K562 (cell line): ENCODE measurements around the gene RMND5A. TPM values are rescaled to one million over a fixed set of nuclear protein-coding genes. Genes with fewer than 3 reads are reported as not detected.

Source experiments
- ATAC-seq: fragments of 200-7000 bp; cut with Tn5 transposase; 3 replicates; pipeline ENCODE4 v1.9.1; 2020; ENCODE audit warnings: moderate library complexity
- BruUV-seq: library from RNA; stranded (reverse); fragments of 400-500 nt; replicated peaks from 2 replicates; lab custom pipeline; 2021; lab: Mats Ljungman, UMichigan
- CTCF ChIA-PET: fragments of 300-600 bp; formaldehyde crosslinking; extraction: SDS; loops from one replicate; lab custom pipeline; 2021; ENCODE audit warnings: low intra/inter-chr PET ratio; lab: Yijun Ruan, JAX
- POLR2A ChIA-PET: fragments of 300-600, 350-650 bp; sonication (Branson Sonifier 250); formaldehyde crosslinking; extraction: SDS; loops from one replicate; lab custom pipeline; 2021; ENCODE audit warnings: antibody characterized with exemption, inconsistent platforms; lab: Yijun Ruan, JAX
- DNase-seq, 4 experiments: peaks; one replicate each; pipeline versions ENCODE4 v3.0.0 to v3.0.0-alpha.2; 2011 to 2018; ENCODE audit warnings: low spot score in 3 of 4, mixed read lengths in 3 of 4; ENCODE audit errors: extremely low read depth in 1 of 4
- FAIRE-seq: peaks from 2 replicates; lab custom pipeline; 2011; peaks lifted over from hg19 to GRCh38; lab: Jason Lieb, UNC
- H2AFZ ChIP-seq: 2 replicates; pipeline ENCODE4 v1.6.0; 2011; ENCODE audit warnings: low read depth, low read length, control low read depth, inconsistent platforms
- H3K27ac ChIP-seq: fragments of 200-600 bp; 3 replicates; pipeline ENCODE4 v1.8.0; 2011; ENCODE audit warnings: low read depth, mild to moderate bottlenecking, control low read depth, inconsistent platforms, low read length, moderate library complexity, mixed read lengths; ENCODE audit errors: extremely low read depth
- H3K27me3 ChIP-seq, 2 experiments: fragments of 300-600 bp in 1 of 2; 2 replicates in 1 of 2; 3 replicates in 1 of 2; pipeline versions ENCODE4 v1.6.0 to v1.8.0; 2011; ENCODE audit warnings: inconsistent platforms in 2 of 2, low read length in 2 of 2, mild to moderate bottlenecking in 1 of 2, mixed read lengths in 1 of 2, moderate library complexity in 1 of 2; ENCODE audit not compliant: control insufficient read depth in 2 of 2, insufficient read depth in 2 of 2
- H3K36me3 ChIP-seq: fragments of 300-600 bp; 3 replicates; pipeline ENCODE4 v1.8.0; 2011; ENCODE audit warnings: mild to moderate bottlenecking, low read length, inconsistent platforms; ENCODE audit not compliant: control insufficient read depth, insufficient read depth
- H3K4me1 ChIP-seq, 2 experiments: fragments of 200-600 bp in 1 of 2; replicated peaks in 1 of 2; 2 replicates in 1 of 2; 3 replicates in 1 of 2; pipeline versions ENCODE4 v1.5.1 to v1.8.0; 2011; ENCODE audit warnings: inconsistent platforms in 2 of 2, low read length in 2 of 2, mild to moderate bottlenecking in 1 of 2, mixed read lengths in 1 of 2, moderate library complexity in 1 of 2; ENCODE audit not compliant: control insufficient read depth in 2 of 2, insufficient read depth in 2 of 2
- H3K4me2 ChIP-seq: 2 replicates; pipeline ENCODE4 v1.6.1; 2011; ENCODE audit warnings: low read length, control low read depth, inconsistent platforms, mixed read lengths; ENCODE audit not compliant: insufficient read depth
- H3K4me3 ChIP-seq: fragments of 200-600 bp; sonication (generic), shearing (Covaris generic); 2 replicates; pipeline ENCODE4 v1.5.1; 2016; ENCODE audit warnings: control low read depth, inconsistent platforms
- H3K79me2 ChIP-seq: fragments of 200-600 bp; 3 replicates; pipeline ENCODE4 v1.8.0; 2011; ENCODE audit warnings: low read length, inconsistent platforms; ENCODE audit not compliant: control insufficient read depth, insufficient read depth
- H3K9ac ChIP-seq, 2 experiments: 2 replicates each; pipeline versions ENCODE4 v1.6.0 to v1.6.1; 2011; ENCODE audit warnings: low read depth in 2 of 2, low read length in 2 of 2, control low read depth in 1 of 2, inconsistent platforms in 1 of 2, mild to moderate bottlenecking in 1 of 2, mixed read lengths in 1 of 2; ENCODE audit not compliant: insufficient read depth in 1 of 2
- H3K9me1 ChIP-seq: one replicate; pipeline ENCODE4 v1.6.0; 2011; ENCODE audit warnings: inconsistent platforms, mild to moderate bottlenecking, low read length, moderate library complexity; ENCODE audit not compliant: control insufficient read depth, insufficient read depth
- H3K9me3 ChIP-seq: replicated peaks from 2 replicates; pipeline ENCODE4 v1.5.1; 2011; ENCODE audit warnings: low read depth, low read length, inconsistent platforms; ENCODE audit not compliant: control insufficient read depth, insufficient read depth
- H4K20me1 ChIP-seq: replicated peaks from 2 replicates; pipeline ENCODE4 v1.6.1; 2011; ENCODE audit warnings: low read length, inconsistent platforms, mixed read lengths; ENCODE audit not compliant: control insufficient read depth, insufficient read depth
- ATF3 ChIP-seq, 2 experiments: fragments of 450-650 bp in 1 of 2; sonication (generic) in 1 of 2; formaldehyde crosslinking in 1 of 2; IDR thresholded peaks in 1 of 2; conservative IDR thresholded peaks in 1 of 2; 2 replicates each; pipeline versions ENCODE4 v1.6.1 to v1.8.1; 2016 to 2023; ENCODE audit warnings: mild to moderate bottlenecking in 2 of 2, moderate library complexity in 2 of 2, inconsistent platforms in 1 of 2, missing genetic modification reagents in 1 of 2
- CBFA2T2 ChIP-seq: fragments of 450-650 bp; conservative IDR thresholded peaks from 2 replicates; pipeline ENCODE4 v1.6.1; 2017; ENCODE audit warnings: mild to moderate bottlenecking
- CREM ChIP-seq: IDR thresholded peaks from 2 replicates; pipeline ENCODE4 v1.6.1; 2014; ENCODE audit warnings: antibody characterized with exemption, low read depth
- MAX ChIP-seq: sonication (generic); formaldehyde crosslinking; IDR thresholded peaks from 2 replicates; pipeline ENCODE4 v1.9.0; 2022; ENCODE audit warnings: mild to moderate bottlenecking, missing genetic modification reagents
- RAD51 ChIP-seq: fragments of 450-650 bp; IDR thresholded peaks from 2 replicates; pipeline ENCODE4 v1.7.1; 2016; ENCODE audit warnings: low read depth, mild to moderate bottlenecking, borderline replicate concordance
- RFX5 ChIP-seq: IDR thresholded peaks from 2 replicates; pipeline ENCODE4 v1.6.1; 2011; ENCODE audit warnings: low read depth, mild to moderate bottlenecking, improper control_type of control experiment, low read length
- SMARCA4 ChIP-seq: fragments of 450-650 bp; IDR thresholded peaks from 2 replicates; pipeline ENCODE4 v1.6.1; 2016
- TBL1XR1 ChIP-seq, 2 experiments: IDR thresholded peaks; 2 replicates each; pipeline ENCODE4 v1.6.1; 2012; ENCODE audit warnings: improper control_type of control experiment in 2 of 2, low read length in 2 of 2, mild to moderate bottlenecking in 1 of 2
- ZBTB49 ChIP-seq: sonication (generic); formaldehyde crosslinking; IDR thresholded peaks from 2 replicates; pipeline ENCODE4 v1.8.0; 2022; ENCODE audit warnings: missing genetic modification reagents, mild to moderate bottlenecking, borderline replicate concordance
- ZEB2 ChIP-seq: fragments of 450-650 bp; IDR thresholded peaks from 2 replicates; pipeline ENCODE4 v1.6.1; 2016
- ZNF384 ChIP-seq: IDR thresholded peaks from 2 replicates; pipeline ENCODE4 v1.6.1; 2012; ENCODE audit warnings: low read depth, low read length, improper control_type of control experiment
- ZNF518B ChIP-seq: fragments of 250-450 bp; sonication (Bioruptor Pico); IDR thresholded peaks from 2 replicates; pipeline ENCODE4 v1.5.0; 2021; ENCODE audit warnings: mild to moderate bottlenecking, moderate library complexity
- WGBS: fragments of 100-300 bp; shearing (Covaris generic); methylation state at CpG from one replicate; pipeline ENCODE4 v1.1.6; 2016; ENCODE audit warnings: low coverage, mixed read lengths; ENCODE audit not compliant: insufficient coverage; ENCODE audit errors: missing lambda C conversion rate; 5-methylcytosine and 5-hydroxymethylcytosine counted together
- in situ Hi-C: fragments of 300-500 bp; cut with MboI; formaldehyde crosslinking; loops from 4 replicates; pipeline ENCODE4 v1.15.0; 2018; ENCODE audit warnings: inconsistent platforms, mixed read lengths
- intact Hi-C: fragments of 100-400 bp; cut with micrococcal nuclease; formaldehyde crosslinking; loops from 2 replicates; pipeline ENCODE4 v1.14.2; 2022
- polyA plus RNA-seq, 8 experiments: library from polyadenylated mRNA; depleted of rRNA in 4 of 8; stranded (reverse) in 5 of 8; unstranded in 3 of 8; fragments of >200 nt; fragmentation: Nextera tagmentation in 2 of 8; fragmentation: Illumina TruSeq in 1 of 8; extraction: Ambion mirVana in 2 of 8; extraction: Trizol in 1 of 8; gene quantifications; 2 replicates each; pipeline versions ENCODE4 v1.2.1 to v1.2.3, GENCODE V29; 2011 to 2014; ENCODE audit warnings: inconsistent platforms in 1 of 8, missing spikeins in 1 of 8
- total RNA-seq, 7 experiments: library from RNA; depleted of rRNA in 6 of 7; stranded (reverse); fragments of >200 nt in 6 of 7; fragmentation: Illumina TruSeq in 2 of 7; extraction: Trizol in 2 of 7; gene quantifications; 2 replicates each; pipeline versions ENCODE4 v1.2.1 to v1.2.3, GENCODE V29; 2011 to 2021; ENCODE audit warnings: low replicate concordance in 1 of 7

The RMND5A gene
- total and polyA plus RNA-seq, 9 of the 15 experiments (the other 6 are each of a cell fraction or from before 2014, with no cell fraction given): 13.2 to 43.5 (median 34.1) TPM

GRCh38 chr2:86786001-86786536, 66.0 kb downstream of the RMND5A start (continued):
- peak; percentile 74 for TF ChIP-seq ATF3 (IDR thresholded peaks at IDR 0.05)
- no peak for TF ChIP-seq ATF3 (CRISPR knock-in tag; conservative IDR thresholded peaks at IDR 0.05)
- TF ChIP-seq CREM: 0 out of 2 replicates have a peak, but pooled peaks have one; percentile 10
- no peak for TF ChIP-seq TBL1XR1 (IDR thresholded peaks at IDR 0.05; ENCODE audit: low read length in 2 of 2)
- TF ChIP-seq ZBTB49 (CRISPR knock-in tag): no peak
- TF ChIP-seq MAX (CRISPR knock-in tag): no peak

- in situ Hi-C loops: no loop called here
- 2% methylated on average over 2 of the region's 2 CpGs for WGBS
- H3K27ac ChIP-seq: no peak overlapping the region
- no TSS peak for BruUV-seq
- TF ChIP-seq SMARCA4 (no peak), ZEB2 (no peak), CBFA2T2 (no peak), ZNF518B (no peak), RFX5 (no peak), RAD51 (no peak), ZNF384 (no peak)
- TF ChIP-seq, all 486 proteins: peak for 0
- intact Hi-C loops: no loop called here
- FAIRE-seq (no peak), DNase-seq (no peak), ATAC-seq (no peak)
- no peak overlapping the region for H3K9ac ChIP-seq
- H3K27me3 ChIP-seq: peaks cover 25 to 57% of the 10 kb centered on the region in 2 experiments; a peak in 4 of 5 replicates
- no peaks in the 10 kb centered on the region for H3K9me3 ChIP-seq
- H3K79me2 ChIP-seq: no peaks in the 10 kb centered on the region
- peaks cover 4% of the 10 kb centered on the region for H3K9me1 ChIP-seq
- ChIA-PET CTCF (no interaction called here), POLR2A (interaction anchor here (0.6 kb wide), 1 partner anchor 440 kb away, joined by 3 read pairs; no protein-coding TSS in a partner anchor)
- no peak overlapping the region for H2AFZ ChIP-seq
- H3K36me3 ChIP-seq: no peaks in the 10 kb centered on the region
- H4K20me1 ChIP-seq: no peaks in the 10 kb centered on the region
- H3K4me1 ChIP-seq: peaks cover 0 to 17% of the 10 kb centered on the region in 2 experiments; a peak in 2 of 5 replicates
- H3K4me3 ChIP-seq: no peak overlapping the region
- no peak overlapping the region for H3K4me2 ChIP-seq
Measured at GRCh38 chr2:86787736-86788135, 67.6 kb downstream of the RMND5A start.
